HEK293 (cell line): ENCODE data around the gene PERM1.

Experiments
- SCRT1 ChIP-seq: fragments of 450-650 bp; formaldehyde crosslinking; IDR thresholded peaks from 2 replicates; pipeline ENCODE4 v1.5.1; 2016; ENCODE audit warnings: missing biosample characterization, missing genetic modification characterization, borderline replicate concordance
- SETDB1 ChIP-seq: IDR thresholded peaks from one replicate; pipeline ENCODE4 v1.6.1; 2017; ENCODE audit warnings: mild to moderate bottlenecking, low read length, moderate library complexity, mixed read lengths; ENCODE audit not compliant: insufficient read length
- ZBTB1 ChIP-seq: fragments of 450-650 bp; formaldehyde crosslinking; IDR thresholded peaks from 2 replicates; pipeline ENCODE4 v1.5.1; 2016; ENCODE audit warnings: missing biosample characterization, missing genetic modification characterization
- ZNF449 ChIP-seq: fragments of 450-650 bp; formaldehyde crosslinking; IDR thresholded peaks from 2 replicates; pipeline ENCODE4 v1.5.1; 2017; ENCODE audit warnings: missing biosample characterization, mild to moderate bottlenecking, missing genetic modification characterization, moderate library complexity
- ZNF600 ChIP-seq: fragments of 450-650 bp; formaldehyde crosslinking; IDR thresholded peaks from 2 replicates; pipeline ENCODE4 v1.5.1; 2016; ENCODE audit warnings: missing biosample characterization, missing genetic modification characterization
- ZSCAN18 ChIP-seq: fragments of 450-650 bp; formaldehyde crosslinking; IDR thresholded peaks from 2 replicates; pipeline ENCODE4 v1.5.1; 2016; ENCODE audit warnings: missing biosample characterization, missing genetic modification characterization
- TF ChIP-seq, protein P1 (sequence below): fragments of 450-650 bp; formaldehyde crosslinking; IDR thresholded peaks from 2 replicates; pipeline ENCODE4 v1.5.1; 2016; ENCODE audit warnings: missing biosample characterization, missing genetic modification characterization
- TF ChIP-seq, protein P2 (sequence below): fragments of 450-650 bp; formaldehyde crosslinking; IDR thresholded peaks from 2 replicates; pipeline ENCODE4 v1.5.1; 2016; ENCODE audit warnings: missing biosample characterization, missing genetic modification characterization

GRCh38 chr1:967466-968343 lies 14.2 kb downstream of the PERM1 start:
- no peak for TF ChIP-seq SCRT1 (tag by site-specific recombination)
- no peak for TF ChIP-seq ZSCAN18
- TF ChIP-seq, protein P1, sequence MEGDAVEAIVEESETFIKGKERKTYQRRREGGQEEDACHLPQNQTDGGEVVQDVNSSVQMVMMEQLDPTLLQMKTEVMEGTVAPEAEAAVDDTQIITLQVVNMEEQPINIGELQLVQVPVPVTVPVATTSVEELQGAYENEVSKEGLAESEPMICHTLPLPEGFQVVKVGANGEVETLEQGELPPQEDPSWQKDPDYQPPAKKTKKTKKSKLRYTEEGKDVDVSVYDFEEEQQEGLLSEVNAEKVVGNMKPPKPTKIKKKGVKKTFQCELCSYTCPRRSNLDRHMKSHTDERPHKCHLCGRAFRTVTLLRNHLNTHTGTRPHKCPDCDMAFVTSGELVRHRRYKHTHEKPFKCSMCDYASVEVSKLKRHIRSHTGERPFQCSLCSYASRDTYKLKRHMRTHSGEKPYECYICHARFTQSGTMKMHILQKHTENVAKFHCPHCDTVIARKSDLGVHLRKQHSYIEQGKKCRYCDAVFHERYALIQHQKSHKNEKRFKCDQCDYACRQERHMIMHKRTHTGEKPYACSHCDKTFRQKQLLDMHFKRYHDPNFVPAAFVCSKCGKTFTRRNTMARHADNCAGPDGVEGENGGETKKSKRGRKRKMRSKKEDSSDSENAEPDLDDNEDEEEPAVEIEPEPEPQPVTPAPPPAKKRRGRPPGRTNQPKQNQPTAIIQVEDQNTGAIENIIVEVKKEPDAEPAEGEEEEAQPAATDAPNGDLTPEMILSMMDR (tag by site-specific recombination) = no peak
- no peak for TF ChIP-seq ZNF449 (tag by site-specific recombination)
- TF ChIP-seq, protein P2, sequence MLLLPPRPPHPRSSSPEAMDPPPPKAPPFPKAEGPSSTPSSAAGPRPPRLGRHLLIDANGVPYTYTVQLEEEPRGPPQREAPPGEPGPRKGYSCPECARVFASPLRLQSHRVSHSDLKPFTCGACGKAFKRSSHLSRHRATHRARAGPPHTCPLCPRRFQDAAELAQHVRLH = no peak
- no peak for TF ChIP-seq ZBTB1
- TF ChIP-seq ZNF600 (tag by site-specific recombination) = no peak
- no peak for TF ChIP-seq SETDB1
